Measurements from ENCODE around the gene KAT8.

DNA sequence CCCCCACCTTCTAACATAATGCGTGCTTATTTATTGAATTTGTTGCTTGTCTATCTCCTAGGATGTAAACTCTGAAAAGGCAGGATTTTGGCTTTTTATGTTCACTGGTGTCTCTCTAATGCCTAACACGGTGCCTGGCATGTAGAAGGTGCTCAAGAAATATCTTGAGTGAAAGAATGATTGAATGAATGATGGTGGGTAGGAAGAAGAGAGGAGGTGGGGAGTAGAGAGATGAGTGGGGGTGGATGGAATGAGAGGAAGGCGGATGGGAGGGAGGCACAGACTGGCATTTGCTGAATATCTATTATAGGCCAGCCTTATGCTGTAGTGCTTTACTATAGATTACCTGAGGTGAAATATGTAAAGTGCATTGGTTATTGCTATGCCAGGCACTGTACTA, 30.1 kb downstream of the KAT8 start:
- no peak for TF ChIP-seq EZH2 (IDR thresholded peaks at IDR 0.05; ENCODE audit: borderline replicate concordance, low read depth, low read length, severe bottlenecking)
- TF ChIP-seq, protein P1, sequence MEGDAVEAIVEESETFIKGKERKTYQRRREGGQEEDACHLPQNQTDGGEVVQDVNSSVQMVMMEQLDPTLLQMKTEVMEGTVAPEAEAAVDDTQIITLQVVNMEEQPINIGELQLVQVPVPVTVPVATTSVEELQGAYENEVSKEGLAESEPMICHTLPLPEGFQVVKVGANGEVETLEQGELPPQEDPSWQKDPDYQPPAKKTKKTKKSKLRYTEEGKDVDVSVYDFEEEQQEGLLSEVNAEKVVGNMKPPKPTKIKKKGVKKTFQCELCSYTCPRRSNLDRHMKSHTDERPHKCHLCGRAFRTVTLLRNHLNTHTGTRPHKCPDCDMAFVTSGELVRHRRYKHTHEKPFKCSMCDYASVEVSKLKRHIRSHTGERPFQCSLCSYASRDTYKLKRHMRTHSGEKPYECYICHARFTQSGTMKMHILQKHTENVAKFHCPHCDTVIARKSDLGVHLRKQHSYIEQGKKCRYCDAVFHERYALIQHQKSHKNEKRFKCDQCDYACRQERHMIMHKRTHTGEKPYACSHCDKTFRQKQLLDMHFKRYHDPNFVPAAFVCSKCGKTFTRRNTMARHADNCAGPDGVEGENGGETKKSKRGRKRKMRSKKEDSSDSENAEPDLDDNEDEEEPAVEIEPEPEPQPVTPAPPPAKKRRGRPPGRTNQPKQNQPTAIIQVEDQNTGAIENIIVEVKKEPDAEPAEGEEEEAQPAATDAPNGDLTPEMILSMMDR (IDR thresholded peaks at IDR 0.05; ENCODE audit: borderline replicate concordance, extremely low read depth, low read length, poor library complexity, severe bottlenecking), result no peak
